HEK293 (cell line): Measurements from ENCODE around the gene EXOG.

Source experiments
- ATF2 ChIP-seq: fragments of 450-650 bp; formaldehyde crosslinking; IDR thresholded peaks from 2 replicates; pipeline ENCODE4 v1.5.1; 2016; ENCODE audit warnings: missing biosample characterization, missing genetic modification characterization, low read depth
- CTCF ChIP-seq: fragments of 450-650 bp; formaldehyde crosslinking; IDR thresholded peaks from 2 replicates; pipeline ENCODE4 v1.5.1; 2016; ENCODE audit warnings: missing biosample characterization, missing genetic modification characterization
- PRDM10 ChIP-seq: fragments of 450-650 bp; formaldehyde crosslinking; IDR thresholded peaks from 2 replicates; pipeline ENCODE4 v1.5.1; 2016; ENCODE audit warnings: missing biosample characterization, missing genetic modification characterization
- REST ChIP-seq: fragments of 450-650 bp; formaldehyde crosslinking; IDR thresholded peaks from 2 replicates; pipeline ENCODE4 v1.5.1; 2016; ENCODE audit warnings: missing biosample characterization, missing genetic modification characterization
- ZBTB20 ChIP-seq: fragments of 450-650 bp; formaldehyde crosslinking; IDR thresholded peaks from 2 replicates; pipeline ENCODE4 v1.5.1; 2016; ENCODE audit warnings: missing biosample characterization, missing genetic modification characterization
- ZBTB26 ChIP-seq: fragments of 450-650 bp; formaldehyde crosslinking; optimal IDR thresholded peaks from 2 replicates; pipeline ENCODE3; 2016; ENCODE audit warnings: missing biosample characterization, mild to moderate bottlenecking, missing genetic modification characterization
- ZBTB7A ChIP-seq: fragments of 450-650 bp; formaldehyde crosslinking; IDR thresholded peaks from 2 replicates; pipeline ENCODE4 v1.5.1; 2016; ENCODE audit warnings: low read depth, missing biosample characterization, missing genetic modification characterization
- ZNF112 ChIP-seq: fragments of 450-650 bp; formaldehyde crosslinking; IDR thresholded peaks from 2 replicates; pipeline ENCODE4 v1.5.0; 2017; ENCODE audit warnings: missing biosample characterization, missing genetic modification characterization
- ZNF133 ChIP-seq: fragments of 450-650 bp; formaldehyde crosslinking; IDR thresholded peaks from 2 replicates; pipeline ENCODE4 v1.5.1; 2016; ENCODE audit warnings: missing biosample characterization, missing genetic modification characterization
- ZNF274 ChIP-seq, 2 experiments: fragments of 200-500 bp in 1 of 2; fragments of 450-650 bp in 1 of 2; sonication (Bioruptor generic) in 1 of 2; formaldehyde crosslinking in 1 of 2; IDR thresholded peaks; 2 replicates each; pipeline versions ENCODE4 v1.5.1 to v1.6.1; 2014 to 2016; ENCODE audit warnings: borderline replicate concordance in 1 of 2, inconsistent platforms in 1 of 2, low read length in 1 of 2, missing biosample characterization in 1 of 2, missing genetic modification characterization in 1 of 2
- ZNF350 ChIP-seq: fragments of 450-650 bp; formaldehyde crosslinking; IDR thresholded peaks from 2 replicates; pipeline ENCODE4 v1.5.0; 2017; ENCODE audit warnings: missing biosample characterization, mild to moderate bottlenecking, missing genetic modification characterization
- ZNF518A ChIP-seq: fragments of 450-650 bp; formaldehyde crosslinking; conservative IDR thresholded peaks from 2 replicates; pipeline ENCODE4 v1.5.1; 2016; ENCODE audit warnings: low read depth, missing biosample characterization, missing genetic modification characterization
- ZNF561 ChIP-seq: fragments of 450-650 bp; IDR thresholded peaks from 2 replicates; pipeline ENCODE4 v1.5.1; 2018; ENCODE audit warnings: missing biosample characterization, missing genetic modification characterization, borderline replicate concordance
- ZNF639 ChIP-seq: fragments of 450-650 bp; formaldehyde crosslinking; IDR thresholded peaks from 2 replicates; pipeline ENCODE4 v1.5.1; 2016; ENCODE audit warnings: missing biosample characterization, missing genetic modification characterization

- no peak for TF ChIP-seq CTCF (tag by site-specific recombination)
- TF ChIP-seq PRDM10 (tag by site-specific recombination): no peak
- no peak for TF ChIP-seq ZNF350 (tag by site-specific recombination)
- TF ChIP-seq ZBTB20: no peak
- no peak for TF ChIP-seq ZNF112
- no peak for TF ChIP-seq ZBTB26 (tag by site-specific recombination)
- TF ChIP-seq ZNF274 (IDR thresholded peaks at IDR 0.05; ENCODE audit: low read length): no peak
- no peak for TF ChIP-seq ZNF274 (tag by site-specific recombination; IDR thresholded peaks at IDR 0.05; ENCODE audit: borderline replicate concordance)
- no peak for TF ChIP-seq REST (tag by site-specific recombination)
- TF ChIP-seq ZBTB7A (tag by site-specific recombination): no peak
- no peak for TF ChIP-seq ZNF518A (tag by site-specific recombination)
- TF ChIP-seq ZNF639: no peak
- TF ChIP-seq ZNF133 (tag by site-specific recombination): no peak
- TF ChIP-seq ZNF561 (tag by site-specific recombination): no peak
- TF ChIP-seq ATF2 (tag by site-specific recombination): no peak
Measured at GRCh38 chr3:38528457-38528856, 32.3 kb downstream of the EXOG start.
